PC-9 (cell line): Measurements from ENCODE around the gene PCSK5.

Source experiments
- EZH2 ChIP-seq: fragments of 200-600 bp; sonication (generic); IDR thresholded peaks from 2 replicates; pipeline ENCODE4 v1.8.0; 2017; ENCODE audit warnings: antibody characterized with exemption, low read depth
- TF ChIP-seq, protein P1 (sequence below): fragments of 200-600 bp; sonication (generic); conservative IDR thresholded peaks from 2 replicates; pipeline ENCODE4 v1.6.1; 2017; ENCODE audit warnings: mixed run types, antibody characterized with exemption, mild to moderate bottlenecking, moderate library complexity

DNA sequence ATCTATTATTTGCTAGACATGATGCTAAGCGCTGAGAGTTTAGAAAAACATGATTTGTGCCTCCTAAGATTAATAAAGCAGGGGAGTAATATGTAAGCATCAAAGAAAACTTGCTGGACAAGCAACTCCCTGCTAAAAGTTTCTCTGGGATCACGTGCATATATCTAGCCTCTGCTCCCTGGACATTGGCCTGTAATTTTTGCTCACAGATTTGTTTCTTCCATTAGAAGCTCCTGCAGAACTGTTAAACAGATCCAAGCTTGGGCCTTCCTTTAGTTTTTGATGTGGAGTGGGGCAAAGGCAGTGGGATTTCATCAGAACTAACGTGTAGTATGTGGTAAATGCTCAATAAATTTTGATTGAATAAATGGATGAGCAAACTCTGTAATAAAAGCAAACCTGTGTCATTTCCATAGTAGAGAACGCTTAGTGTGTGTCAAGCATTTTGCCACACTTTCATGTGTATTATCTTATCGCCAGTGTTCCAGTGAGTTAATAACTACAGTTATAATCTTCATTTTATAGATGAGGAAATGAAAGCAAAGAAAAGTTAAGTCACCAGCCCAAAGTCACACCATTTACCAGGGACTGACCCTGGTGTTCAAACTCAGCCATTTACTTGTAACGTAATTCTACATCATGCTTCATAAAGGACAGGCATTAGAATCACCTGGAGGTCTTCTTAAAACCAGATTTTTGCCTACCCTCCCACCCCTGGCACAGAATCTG lies 100.3 kb downstream of the PCSK5 start:
- TF ChIP-seq, protein P1, sequence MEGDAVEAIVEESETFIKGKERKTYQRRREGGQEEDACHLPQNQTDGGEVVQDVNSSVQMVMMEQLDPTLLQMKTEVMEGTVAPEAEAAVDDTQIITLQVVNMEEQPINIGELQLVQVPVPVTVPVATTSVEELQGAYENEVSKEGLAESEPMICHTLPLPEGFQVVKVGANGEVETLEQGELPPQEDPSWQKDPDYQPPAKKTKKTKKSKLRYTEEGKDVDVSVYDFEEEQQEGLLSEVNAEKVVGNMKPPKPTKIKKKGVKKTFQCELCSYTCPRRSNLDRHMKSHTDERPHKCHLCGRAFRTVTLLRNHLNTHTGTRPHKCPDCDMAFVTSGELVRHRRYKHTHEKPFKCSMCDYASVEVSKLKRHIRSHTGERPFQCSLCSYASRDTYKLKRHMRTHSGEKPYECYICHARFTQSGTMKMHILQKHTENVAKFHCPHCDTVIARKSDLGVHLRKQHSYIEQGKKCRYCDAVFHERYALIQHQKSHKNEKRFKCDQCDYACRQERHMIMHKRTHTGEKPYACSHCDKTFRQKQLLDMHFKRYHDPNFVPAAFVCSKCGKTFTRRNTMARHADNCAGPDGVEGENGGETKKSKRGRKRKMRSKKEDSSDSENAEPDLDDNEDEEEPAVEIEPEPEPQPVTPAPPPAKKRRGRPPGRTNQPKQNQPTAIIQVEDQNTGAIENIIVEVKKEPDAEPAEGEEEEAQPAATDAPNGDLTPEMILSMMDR, result no peak
- no peak for TF ChIP-seq EZH2
